Jurkat, Clone E6-1 (cell line): ENCODE data around the gene NSMCE3.
"Not testable (repeated sequence)": the region's sequence is repeated elsewhere in the genome, so short reads cannot be mapped to it uniquely, and the experiment has no call there.

Source experiments
- DNase-seq: peaks from one replicate; pipeline ENCODE4 v3.0.0-alpha.2; 2011; ENCODE audit warnings: low read depth, low spot score
- H3K4me3 ChIP-seq: 2 replicates; pipeline ENCODE4 v1.5.1; 2011; ENCODE audit warnings: mild to moderate bottlenecking, low read length, control low read depth, moderate library complexity

The NSMCE3 gene

GRCh38 chr15:29224987-29225363 is 44.6 kb downstream of the NSMCE3 start:
- not testable (repeated sequence) for H3K4me3 ChIP-seq, DNase-seq

GRCh38 chr15:29224235-29224986 is 45.2 kb downstream of the NSMCE3 start:
- not testable (repeated sequence) for DNase-seq, H3K4me3 ChIP-seq

GRCh38 chr15:29223640-29224039 is 46.0 kb downstream of the NSMCE3 start:
- no peak overlapping the region for H3K4me3 ChIP-seq
- DNase-seq, result no peak

GRCh38 chr15:29222129-29222853 is 47.3 kb downstream of the NSMCE3 start:
- H3K4me3 ChIP-seq, result no peak overlapping the region
- DNase-seq, result no peak

- DNase-seq, result no peak
These were observed 48.8 kb downstream of the NSMCE3 start for GRCh38 chr15:29220852-29221251.

GRCh38 chr15:29216955-29217354 is 52.7 kb downstream of the NSMCE3 start:
- DNase-seq, result no peak
- H3K4me3 ChIP-seq, result no peak overlapping the region

More at GRCh38 chr15:29220852-29221251, 48.8 kb downstream of the NSMCE3 start:
- H3K4me3 ChIP-seq, result no peak overlapping the region
